ENCODE measurements around the gene RAD51AP1.

RAD51AP1 gene

DNA sequence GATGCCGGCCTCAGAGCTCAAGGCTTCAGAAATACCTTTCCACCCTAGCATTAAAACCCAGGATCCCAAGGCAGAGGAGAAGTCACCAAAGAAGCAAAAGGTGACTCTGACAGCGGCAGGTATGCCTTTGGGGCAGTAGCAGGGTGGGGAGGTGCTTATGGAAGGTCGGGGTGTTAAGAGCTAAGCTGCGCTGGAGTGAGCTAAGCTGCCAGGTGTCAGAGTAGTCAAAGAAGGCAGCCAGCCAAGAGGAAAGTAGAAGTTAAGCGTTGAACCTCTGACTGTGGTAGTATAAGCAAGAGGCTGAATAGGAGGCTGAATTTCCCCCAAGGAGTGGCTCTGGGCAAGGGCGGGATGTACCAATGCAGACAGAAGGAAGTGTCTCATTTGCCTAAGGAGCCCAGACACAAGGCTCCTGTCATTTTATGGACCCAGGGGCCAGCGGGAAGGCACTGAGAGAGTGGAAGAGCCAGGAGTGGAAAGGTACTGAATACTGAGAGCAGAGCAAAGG is 52.5 kb downstream of the RAD51AP1 start:
- DNase-seq (ENCODE audit: low read depth in 3 of 3), result no peak

DNA sequence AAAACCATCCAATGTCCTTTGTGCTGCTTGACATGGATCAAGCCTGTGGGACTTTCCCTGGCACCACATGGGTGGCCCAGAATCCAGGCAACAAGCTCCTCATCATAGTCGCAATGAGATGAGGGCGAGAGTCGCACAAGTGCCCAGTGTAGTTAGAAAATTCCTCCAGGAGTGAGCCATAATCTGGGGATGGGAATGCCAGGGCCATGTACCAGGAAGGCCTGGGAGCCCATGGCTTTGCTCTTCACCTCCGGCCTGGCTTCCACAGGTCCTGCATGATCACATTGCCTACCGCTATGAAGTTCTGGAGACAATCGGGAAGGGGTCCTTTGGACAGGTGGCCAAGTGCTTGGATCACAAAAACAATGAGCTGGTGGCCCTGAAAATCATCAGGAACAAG is 57.2 kb downstream of the RAD51AP1 start:
- no peak for DNase-seq (ENCODE audit: low read depth in 3 of 3)

DNA sequence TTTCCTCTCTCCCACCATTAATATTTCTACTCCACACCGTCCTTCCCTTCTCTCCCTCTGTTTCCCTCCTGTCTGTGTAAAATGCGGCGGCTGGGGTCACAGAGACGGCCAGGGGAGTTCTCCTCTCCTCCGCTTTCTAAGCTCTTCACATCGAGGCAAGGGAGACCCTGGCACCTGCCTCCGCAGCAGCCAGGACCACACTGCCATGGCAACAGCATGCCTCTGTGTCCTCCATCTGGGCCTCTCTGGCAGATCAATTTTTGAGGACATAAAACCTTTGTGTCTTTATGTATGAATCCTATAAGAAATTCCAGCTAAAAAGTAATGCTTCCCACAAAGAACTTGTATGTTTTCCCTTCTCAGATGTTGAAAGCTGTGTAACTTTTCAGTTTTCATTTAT is 64.7 kb downstream of the RAD51AP1 start:
- no peak for DNase-seq (ENCODE audit: low read depth in 3 of 3)

DNA sequence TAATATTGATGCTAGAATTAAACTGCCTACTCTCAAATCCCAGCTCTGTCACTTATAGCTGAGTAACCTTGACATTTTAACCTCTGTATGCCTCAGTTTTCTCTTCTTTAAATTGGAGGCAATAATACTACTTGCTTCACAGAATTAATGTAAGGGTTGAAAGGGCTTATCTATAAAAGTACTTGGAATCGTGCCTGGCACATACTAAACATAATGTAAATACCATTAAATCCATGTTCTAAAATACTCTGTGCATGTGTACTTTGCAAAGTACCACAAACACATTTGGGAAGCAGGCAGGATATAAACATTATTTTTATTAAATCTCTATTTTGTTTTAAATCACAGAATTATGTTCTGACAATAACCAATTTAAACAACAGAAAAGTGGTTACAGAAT is 65.3 kb downstream of the RAD51AP1 start:
- no peak for DNase-seq (ENCODE audit: low read depth in 3 of 3)

DNA sequence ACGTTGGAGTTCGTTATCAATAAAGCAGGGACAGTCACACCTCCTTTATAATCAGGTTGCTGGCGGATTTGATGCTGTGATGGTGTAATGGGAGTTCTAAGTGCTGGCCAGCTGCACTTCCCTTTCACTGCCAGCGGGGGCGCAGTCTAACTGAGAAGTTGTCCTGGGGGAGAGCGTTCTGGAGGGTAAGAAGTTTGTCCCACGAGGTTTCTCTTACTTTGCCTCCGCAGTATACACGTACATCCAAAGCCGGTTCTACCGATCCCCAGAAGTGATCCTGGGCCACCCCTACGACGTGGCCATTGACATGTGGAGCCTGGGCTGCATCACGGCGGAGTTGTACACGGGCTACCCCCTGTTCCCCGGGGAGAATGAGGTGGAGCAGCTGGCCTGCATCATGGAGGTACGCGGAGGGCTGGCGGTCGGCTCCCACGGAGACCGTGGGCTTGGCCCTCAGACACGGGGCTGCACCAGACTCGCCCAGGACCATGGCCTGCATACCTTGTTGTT is 66.0 kb downstream of the RAD51AP1 start:
- DNase-seq (ENCODE audit: low read depth in 3 of 3), result peak; percentile 59 to 72 (median 72)

DNA sequence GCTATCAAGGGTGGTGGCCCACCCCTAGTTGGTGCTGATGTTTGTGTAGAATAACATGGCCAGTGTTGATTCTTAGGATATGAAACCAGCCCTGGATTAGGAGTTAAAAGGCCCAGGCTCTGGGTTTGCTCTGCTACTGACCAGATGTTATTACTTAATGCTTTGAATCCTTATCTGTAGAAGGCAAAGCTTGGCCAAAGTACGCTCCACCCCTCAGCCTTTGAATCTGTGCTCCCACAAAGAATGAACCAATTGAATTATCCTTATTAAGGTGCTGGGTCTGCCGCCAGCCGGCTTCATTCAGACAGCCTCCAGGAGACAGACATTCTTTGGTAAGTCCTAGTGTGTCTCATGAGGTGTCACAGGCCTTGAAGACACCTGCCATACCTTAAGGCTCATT is 68.4 kb downstream of the RAD51AP1 start:
- no peak for DNase-seq (ENCODE audit: low read depth in 3 of 3)

DNA sequence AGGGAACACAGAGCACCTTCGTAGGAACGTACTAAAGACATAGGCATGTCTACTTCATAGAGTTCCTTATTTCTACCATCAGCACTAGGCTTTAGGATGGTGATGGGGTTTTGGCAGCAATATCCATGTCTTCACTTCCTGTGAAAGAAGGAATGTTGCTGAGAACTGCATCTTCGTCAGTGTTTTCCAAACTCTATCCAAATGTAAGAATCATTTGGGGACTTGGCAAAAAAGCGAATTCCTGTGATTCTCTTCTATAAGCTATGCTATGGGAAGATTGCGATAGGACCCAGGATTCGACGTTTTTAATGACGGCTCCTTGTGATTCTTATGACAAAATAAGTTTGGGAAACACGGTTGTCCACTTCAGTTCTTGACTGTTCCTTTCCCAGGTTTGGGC is 70.4 kb downstream of the RAD51AP1 start:
- no peak for DNase-seq (ENCODE audit: low read depth in 3 of 3)
